NCI-H526 (cell line): Measurements from ENCODE around the gene IGFBP2.

Experiments used
- DNase-seq, 2 experiments: peaks; one replicate each; lab custom pipeline; 2025; lab: John Stamatoyannopoulos, UW

Gene IGFBP2

DNA sequence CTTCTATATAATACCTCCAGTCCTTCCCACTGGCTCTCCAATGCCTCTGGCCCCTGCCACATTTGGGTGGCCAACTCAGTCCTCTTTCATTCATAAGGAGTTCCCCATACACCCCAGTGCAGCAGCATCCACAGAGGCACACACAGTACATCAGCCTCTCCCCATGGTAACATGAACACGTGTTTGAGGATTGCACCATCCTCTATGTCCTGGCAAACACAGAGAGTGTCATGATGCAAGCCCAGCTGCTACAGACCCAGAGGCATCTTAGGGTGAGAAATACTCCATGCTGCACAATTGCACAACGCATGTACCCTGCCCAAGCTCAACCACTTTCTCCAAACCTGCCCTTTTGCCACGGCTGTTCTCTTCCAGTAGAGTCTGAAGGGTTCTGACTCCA, 50.6 kb downstream of the IGFBP2 start:
- DNase-seq, result no peak

DNA sequence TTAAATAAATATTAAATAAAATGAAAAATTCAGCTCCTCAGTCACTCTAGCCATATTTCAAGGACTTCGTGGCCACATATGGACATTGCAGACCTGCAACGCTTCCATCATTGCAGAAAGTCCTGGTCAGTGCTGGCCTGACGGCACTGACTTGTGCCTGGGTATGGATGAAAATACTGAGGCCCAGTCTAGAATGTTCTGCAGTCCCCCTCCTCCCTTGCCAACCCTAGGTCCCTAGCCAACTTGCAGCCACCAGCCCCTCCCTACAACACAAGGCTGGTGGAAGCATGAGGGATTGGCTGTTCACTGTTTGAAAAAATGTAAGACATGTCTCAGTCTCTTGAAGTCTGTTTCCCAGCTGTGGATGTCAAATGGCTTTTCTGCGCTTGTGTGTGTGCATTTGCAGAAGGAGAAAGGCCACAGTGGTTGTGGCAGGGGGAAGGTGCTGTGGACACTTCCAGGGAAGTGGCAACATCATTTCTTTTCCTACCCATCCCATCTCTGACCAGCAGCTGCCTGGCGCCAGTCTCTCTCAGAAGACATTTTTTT, 52.2 kb downstream of the IGFBP2 start:
- no peak for DNase-seq

DNA sequence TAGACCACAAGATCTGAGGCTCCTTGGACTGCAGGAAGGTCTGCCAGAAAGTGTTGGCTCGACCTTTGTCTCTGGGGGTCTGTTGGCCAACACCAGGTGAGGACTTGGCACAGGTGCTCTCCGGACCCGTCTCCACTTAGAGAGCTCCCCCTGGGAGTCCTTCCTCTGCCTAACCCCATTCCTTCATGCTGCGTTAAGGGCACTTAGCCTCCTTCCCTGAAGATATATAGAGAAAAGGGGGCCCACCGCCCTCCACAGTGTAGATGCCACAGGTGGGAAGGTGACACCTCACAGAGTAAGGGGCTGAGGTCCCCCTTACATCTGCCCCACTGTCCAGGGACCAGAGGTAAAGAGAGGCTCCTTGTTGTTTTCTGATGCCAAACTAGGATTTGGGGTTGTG, 53.9 kb downstream of the IGFBP2 start:
- DNase-seq, result no peak

DNA sequence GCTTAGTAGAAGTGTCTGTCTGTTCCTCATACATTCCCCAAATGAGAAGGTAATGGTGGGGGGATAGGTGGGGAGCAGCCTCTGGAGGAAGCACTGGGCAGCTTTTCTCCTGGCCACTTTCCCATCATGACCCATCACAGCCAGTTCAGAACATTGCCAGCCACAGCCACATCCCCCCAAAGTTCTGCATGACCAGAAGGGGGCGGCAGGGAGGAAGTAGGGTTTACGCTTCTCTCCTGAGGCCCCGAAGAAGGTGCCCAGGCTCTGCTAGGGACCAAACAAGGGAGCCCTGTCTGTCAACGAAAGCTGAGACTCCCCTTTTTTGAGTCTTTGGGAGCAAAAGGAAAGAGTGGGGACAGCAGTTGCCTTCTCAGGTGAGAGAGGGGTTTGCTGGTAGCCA, 54.4 kb downstream of the IGFBP2 start:
- DNase-seq, result peak in 1 of 2 experiments; percentile 39

DNA sequence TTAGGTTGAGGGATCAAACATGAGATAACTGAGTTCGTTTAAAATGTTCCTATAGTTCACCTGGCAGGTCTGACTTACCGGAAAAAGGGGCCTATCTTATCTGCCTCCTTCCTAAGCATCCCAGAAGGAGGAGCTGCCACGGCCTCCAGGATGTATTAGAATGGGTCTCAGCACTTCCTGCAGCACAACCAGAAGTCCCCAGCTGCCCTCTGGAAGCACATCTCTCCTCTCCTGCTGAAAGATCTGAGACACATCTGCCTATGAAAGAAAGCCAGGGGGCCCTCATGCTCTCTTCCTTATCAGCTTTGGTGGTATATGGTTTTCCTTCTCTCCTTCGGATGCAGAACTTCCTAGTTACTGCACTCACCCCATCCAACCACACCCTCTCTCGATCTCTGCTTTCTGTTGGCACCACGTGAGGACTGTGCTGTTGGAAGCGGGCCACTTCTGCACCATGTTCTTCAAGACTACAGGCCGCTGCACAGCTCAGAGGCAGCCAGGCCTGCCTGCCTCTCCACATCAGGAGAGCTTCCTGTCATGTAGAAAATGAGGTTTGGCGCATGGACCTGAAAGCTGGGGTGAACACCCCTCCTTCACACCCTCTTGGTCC, 55.6 kb downstream of the IGFBP2 start:
- DNase-seq, result no peak

DNA sequence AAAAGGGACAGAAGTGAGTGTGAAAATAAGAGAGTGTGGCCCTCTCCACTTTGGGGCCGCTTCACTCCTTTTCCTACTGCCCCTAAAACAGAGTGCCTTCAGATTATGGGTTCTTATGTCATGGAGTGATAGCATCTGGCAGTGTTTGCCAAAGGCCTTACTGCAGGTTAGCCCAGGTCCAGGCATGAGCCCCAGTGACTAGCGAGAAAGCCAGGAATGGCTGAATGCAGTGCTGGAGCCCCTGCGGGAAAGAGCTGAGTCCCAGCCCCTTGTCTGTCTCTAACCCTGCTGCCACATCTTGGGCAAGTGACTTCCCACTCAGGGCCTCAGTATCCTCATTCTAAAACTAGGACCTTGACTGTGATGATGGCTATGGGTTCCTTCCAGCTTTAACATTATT, 56.2 kb downstream of the IGFBP2 start:
- no peak for DNase-seq

DNA sequence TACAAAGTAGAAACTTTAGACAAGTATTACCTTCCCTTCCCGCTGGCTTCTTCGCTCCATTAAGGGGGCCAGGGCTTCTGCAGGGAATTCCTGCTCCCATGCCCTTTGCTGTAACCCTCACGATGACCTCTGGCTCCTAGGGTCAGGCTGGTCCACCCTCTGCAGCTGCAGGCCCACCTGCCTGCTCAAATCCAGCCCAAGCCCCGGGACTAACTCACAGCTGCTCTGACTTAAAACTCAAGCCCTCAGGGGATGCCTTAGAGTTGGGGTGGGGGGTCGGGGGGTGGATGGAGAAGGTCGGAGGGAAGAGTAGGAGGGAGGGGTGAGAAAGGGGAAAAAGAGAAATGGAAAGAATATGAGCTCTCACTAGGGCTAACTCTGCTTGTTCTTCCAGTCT, 57.2 kb downstream of the IGFBP2 start:
- no peak for DNase-seq

DNA sequence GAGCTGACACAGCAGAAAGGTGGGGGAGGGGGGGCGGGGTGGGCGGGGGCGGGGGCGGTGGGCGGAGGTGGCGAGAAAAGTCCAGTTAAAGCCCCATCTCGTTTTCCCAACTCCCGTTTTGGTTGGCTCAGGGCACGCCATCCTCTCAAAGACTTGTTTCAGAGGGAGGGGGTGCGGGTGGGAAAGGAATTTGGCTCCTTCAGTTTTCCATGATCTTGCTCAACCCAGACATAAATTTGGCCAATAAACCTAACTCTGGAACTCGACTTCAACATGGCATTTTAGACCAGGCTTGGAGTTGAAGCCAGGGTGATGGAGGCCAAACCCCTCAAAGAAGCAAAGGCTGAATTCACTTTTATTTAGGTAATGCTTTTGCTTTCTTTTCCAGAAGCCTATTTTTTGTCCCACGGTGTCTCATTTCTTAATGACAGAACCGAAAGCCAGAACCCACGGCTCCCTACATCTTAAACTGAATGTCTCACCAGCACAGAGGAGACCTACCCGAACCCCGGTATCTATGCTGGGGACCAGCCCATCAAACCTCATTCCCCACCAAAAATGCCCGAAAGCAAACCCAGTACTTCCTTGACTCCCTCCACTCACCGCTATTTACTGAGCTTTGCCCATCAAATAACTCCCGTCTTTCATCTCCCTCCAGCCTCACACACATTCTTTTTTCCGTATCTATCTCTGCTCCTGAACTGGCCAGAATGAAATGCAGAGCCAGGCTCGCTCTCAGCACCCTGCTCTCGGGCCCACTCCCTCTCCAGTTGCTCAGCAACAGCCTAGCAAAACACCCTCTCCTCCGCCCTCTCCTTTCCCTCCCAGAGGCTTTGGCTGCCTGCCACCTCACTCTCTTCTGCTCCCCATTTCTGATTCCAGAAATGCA, 57.9 kb downstream of the IGFBP2 start:
- DNase-seq, result peak; percentile 45 to 75

DNA sequence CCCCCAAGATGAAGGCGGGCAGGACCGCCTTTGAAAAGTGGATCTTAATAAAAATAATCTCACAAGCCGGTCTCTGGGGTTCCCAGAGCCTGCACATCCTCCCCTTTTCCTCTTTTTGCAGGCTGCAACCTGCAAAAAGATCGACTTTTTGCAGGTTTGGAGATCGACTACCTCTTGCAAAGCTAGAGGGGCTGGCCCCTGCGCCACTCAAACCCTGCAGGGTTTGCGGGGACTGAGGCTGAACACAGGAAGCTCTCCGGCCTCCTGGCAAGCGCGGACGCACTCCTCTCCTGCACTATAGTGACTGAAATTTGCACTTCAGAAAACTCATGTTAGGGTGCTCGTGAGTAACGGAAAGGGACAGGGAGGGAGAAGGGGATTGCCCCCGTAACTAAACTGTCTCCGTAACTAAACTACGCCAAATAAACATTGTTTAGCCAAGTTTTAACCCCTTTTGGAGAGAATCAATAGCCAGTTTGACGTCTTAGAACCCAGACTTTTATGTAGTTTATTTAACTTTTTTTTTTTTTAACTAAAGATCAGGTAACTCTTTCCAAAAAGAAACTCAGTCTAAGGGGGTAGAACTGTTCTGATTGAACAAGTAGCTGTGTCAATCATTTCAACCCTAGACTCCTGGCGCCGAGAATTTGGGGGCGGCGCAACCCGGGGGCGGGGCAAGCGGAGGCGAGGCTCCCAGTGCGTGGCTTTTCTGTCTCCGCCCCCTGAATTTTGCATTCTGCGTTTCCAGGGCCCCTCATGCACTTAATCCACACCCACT, 59.6 kb downstream of the IGFBP2 start:
- peak in 1 of 2 experiments; percentile 62 for DNase-seq

DNA sequence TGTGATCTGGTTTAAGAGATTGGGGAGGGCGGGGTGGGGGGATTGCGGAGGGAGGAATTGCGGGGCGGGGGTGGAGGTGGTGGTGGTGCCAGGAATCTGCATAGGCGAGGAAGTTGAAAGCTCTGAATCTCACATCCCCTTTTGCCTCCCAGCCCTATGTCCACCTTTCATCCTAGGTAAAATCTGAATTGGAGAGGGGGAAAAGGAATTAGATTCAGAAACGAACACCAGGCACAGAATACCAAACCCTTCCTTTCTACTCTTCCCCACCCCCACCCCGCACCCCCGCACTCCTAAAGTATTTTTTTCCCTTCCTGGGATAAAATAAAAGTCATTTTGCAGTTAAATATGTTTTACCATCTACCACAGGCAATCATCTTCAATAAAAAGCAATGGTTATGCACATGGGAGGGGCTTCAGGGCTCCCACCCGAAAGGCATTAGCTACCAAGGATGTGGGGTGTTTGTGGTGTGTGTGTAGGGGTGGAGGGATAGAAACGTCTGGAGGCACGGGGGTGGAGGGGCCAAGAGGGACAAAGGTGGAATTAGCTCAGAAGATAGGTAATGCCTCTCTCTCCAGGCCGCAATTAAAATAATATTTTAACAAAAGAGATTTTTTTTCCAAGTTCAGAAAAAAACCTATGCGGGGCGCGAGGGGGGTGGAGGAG, 60.3 kb downstream of the IGFBP2 start:
- DNase-seq, result no peak

DNA sequence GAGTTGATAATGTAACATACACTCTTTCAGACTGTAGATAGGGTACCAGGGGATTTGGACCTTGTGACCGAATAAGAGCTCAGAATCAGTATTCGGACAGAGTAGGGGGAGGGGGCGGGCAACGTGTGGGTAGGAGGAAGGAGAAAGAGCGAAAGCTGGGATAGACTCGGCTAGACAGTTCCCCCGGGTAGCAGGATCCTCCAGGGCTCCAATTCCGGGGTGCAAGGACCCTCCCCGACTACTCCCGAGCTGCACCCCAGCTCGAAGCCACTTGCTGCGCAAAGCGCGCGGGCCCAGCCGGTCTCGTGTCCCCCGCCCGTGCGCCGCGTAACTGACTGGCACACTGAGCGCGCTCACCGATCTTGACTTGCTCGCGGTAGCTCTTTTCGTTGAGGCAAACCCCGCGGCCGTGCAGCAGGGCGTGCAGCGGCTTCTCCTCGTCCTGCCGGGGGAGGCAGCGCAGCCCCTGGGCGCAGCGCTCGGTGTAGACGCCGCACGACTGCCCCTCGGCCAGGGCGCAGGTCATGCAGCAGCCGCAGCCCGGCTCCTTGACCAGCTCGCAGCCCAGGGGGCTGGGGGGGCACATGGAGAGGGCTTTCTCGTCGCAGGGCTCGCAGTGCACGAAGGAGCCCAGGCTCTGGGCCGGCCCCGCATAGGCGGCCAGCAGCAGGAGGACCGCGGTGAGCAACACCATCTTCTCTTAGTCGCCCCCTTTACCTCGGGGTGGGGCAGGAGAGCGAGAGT, 61.0 kb downstream of the IGFBP2 start:
- peak in 1 of 2 experiments; percentile 84 for DNase-seq

DNA sequence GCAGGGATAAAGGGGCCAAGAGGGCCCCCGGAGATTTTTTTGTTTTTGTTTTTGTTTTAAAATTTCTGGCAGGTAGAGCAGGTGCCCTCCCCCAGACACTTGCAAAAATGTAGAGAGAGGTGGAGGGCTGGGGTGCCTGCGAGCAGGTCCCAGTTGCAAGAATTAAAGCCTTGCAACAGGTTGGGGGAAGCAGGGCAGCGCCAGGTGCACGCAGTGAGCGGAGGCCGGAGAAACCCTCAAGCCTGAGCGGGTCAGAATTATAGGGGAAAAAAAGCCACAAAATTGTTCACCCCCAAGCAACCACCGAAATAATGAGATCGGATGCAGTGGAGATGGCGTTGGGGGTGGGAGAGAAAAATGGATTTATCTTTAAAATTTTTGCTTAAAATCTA, 61.6 kb downstream of the IGFBP2 start:
- DNase-seq, result peak in 1 of 2 experiments; percentile 16

DNA sequence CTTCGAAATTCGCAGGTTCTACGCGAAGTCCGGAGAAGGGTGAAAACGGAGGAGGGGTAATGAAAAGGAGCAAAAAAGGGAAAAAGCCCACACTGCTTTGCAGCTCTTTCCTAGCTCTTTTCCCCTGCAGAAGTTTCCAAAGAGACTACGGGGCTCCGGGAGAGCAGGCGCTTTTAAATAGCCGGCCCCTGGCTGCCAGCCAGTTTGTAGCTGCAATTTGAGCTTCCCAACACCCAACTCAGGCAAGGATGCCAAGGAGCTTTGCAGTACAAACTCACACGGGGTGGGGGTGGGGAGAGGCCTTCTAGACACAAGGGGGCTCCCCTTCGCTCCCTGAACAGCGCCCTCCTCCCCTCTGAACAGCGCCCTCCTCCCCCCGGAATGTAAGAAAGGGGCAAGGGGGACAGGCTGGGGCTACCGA, 62.2 kb downstream of the IGFBP2 start, which contains the start of gene IGFBP5:
Gene IGFBP5 (minus strand): TSS at position 149 of the 421 bp plus-strand sequence. CDS start 774 bp downstream, outside the sequence.
- peak in 1 of 2 experiments; percentile 30 for DNase-seq

DNA sequence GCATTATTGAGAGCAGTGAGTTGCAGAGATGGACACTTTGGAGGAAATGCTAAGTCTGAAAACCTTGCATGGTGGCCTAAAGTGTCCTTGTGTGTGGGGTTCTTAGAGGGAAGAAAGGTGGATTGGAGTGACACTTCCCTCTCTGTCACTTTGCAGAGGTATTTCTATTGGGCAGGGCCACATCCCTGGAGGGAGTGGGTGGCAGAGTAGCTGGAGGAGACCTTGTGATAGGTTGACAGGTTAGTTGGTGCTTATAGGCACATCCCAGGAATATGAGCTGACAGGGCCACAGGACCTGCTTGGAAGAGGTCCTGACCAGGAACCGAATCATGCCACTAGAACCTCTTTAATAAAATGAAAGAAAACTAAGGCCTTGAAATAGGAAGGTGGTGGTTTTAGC, 63.1 kb downstream of the IGFBP2 start:
- DNase-seq, result no peak

DNA sequence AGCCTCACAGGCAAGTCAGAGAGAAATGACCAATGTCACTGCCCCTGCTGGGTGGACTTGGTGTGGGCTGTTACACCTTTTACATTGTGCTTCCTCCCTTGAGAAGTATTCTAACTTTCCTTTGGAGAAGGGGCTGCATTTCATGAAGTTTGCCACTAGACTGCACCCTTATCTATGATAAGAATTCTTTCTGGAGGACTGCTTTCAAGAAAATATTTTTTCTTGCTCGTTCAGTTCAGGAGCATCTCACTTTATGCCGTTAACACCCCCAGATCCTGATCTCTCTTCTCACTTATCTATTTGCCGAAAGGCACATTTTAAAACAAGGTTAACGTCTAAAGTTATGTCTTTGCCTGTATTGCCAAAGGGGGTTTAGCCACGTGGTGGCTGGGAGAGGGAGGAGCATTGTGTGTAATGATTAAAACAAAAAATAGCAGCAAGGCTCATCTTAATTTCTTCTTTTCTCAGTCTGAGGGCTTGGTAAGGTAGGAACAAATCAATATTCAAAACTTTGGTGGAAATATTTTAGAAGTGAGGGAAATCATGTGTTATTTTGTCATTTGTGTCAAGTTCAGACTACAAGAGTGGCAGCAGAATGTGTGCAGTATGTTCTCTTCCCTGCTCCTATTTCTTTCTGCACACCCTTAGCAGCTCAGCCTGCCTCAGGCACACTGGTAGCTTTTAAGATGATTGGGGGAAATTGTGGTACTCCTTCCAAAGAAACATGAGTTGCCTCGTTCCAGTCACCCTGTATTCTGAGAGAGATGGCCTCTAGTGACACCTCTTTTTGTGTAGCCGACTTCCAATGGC, 63.7 kb downstream of the IGFBP2 start:
- DNase-seq, result peak; percentile 12 to 39

DNA sequence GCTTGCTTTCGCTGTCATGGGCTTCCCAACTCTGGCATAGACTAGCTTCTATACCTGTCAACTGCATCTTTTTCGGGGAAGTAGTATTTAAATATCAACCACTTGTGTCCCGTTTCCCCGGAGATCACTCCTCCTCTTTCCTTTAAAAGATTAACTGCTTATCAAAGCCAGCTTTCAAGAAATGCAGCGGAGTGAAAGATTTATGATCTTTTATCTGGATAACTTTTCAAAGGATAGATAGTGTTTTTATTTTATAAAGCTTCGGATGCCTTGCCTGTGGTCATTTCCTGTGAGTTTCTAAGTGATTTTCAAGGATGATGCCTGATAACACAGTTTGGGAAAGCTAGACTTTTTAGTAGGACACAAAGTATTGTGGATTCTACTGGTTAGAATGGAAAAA, 65.1 kb downstream of the IGFBP2 start:
- no peak for DNase-seq

DNA sequence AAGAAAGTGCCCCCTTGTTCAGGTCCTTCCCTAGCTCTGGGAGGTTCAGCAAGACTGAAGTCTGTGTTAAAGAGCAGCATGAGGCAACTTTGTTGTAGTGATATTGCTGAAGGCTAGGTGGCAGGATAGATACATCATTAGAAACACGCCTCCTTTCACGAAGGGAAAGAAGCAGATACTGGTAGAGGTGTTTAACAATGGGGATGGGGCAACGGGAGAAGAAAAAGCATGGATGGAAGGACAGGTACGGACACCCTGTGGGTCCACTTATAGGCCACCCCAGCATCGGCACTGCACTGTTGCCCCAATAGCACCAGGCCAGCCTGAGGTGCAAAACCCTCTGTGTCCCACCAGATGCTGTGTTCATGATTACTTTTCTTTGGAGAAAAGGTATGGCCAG, 65.7 kb downstream of the IGFBP2 start:
- DNase-seq, result peak; percentile 28 to 81

DNA sequence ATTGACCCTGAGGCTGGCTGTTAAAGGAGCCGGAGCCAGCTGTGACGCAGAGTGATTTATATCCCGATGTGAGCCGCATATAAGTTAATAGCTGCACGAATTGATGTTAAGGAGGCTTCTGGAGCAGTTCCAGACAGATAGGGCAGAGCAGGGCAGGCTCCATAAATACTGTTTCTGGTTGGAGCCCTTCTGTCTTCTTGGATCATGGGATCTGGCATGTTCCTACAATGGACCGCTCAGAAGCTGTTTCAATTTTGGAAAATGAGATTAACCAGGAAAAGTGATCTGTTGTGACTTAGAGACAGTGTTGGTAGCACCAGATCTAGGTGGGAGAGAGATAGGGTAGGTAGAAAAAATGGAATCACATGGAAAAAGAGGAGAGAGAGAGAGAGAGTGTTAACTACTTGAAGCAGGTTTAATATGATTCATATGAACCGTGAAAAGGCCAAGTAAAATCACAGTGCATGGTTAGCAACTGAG, 66.9 kb downstream of the IGFBP2 start:
- DNase-seq, result no peak

DNA sequence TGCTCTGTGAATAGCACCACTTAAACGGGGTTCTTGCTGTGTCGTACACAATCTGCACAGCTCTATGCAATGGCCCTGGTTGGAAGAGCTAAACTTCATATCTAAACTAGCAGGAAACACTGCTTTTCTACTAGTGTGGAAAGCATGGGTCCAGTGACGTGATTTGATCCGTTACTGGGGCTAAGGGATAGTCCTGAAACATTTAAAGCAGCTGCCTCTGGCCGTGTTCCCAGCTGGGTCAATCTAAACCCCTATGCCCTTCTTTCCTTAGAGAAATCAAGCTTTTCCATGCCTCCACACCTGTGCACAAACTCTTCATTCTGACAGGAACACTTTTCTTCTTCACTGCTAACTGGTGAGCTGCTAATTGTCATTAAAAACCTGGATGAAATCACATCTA, 67.6 kb downstream of the IGFBP2 start:
- DNase-seq, result no peak

DNA sequence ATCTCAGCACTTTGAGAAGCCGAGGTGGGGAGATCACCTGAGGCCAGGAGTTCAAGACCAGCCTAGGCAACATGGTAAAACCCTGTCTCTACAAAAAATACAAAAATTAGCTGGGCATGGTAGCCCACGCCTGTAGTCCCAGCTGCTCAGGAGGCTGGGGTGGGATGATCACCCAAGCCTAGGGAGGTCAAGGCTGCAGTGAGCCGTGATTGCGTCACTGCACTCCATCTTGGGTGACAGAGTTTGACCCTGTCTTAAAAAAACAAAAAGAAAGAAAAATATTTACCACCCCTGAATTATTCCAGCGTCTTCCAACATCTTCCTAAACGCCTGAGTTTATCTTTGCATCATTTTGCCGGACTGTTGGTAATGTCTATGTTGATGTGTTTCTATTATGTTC, 68.3 kb downstream of the IGFBP2 start:
- no peak for DNase-seq
